Ascending aorta (tissue), 2 donors: Measurements from ENCODE around the gene SNTN. TPM values are rescaled to one million over a fixed set of nuclear protein-coding genes. Genes with fewer than 3 reads are reported as not detected.
"Not testable (repeated sequence)": the region's sequence is repeated elsewhere in the genome, so short reads cannot be mapped to it uniquely, and the experiment has no call there.

Experiments
- DNase-seq, 2 donors: peaks; one replicate each; pipeline ENCODE4 v3.0.0-alpha.2; 2019; ENCODE audit warnings: low spot score in 2 of 2
- H3K27ac ChIP-seq, 2 donors: fragments of 200-600 bp; sonication (generic); one replicate each; pipeline ENCODE4 v1.5.1; 2016 to 2017; ENCODE audit warnings: mild to moderate bottlenecking in 1 of 2
- H3K27me3 ChIP-seq: fragments of 200-600 bp; sonication (generic); one replicate; pipeline ENCODE4 v1.5.1; 2017
- H3K36me3 ChIP-seq, 2 donors: fragments of 200-600 bp; sonication (generic); one replicate each; pipeline ENCODE4 v1.5.1; 2016
- H3K4me1 ChIP-seq, 2 donors: fragments of 200-600 bp; sonication (generic); one replicate each; pipeline ENCODE4 v1.5.1; 2016 to 2017; ENCODE audit warnings: mild to moderate bottlenecking in 1 of 2
- H3K4me3 ChIP-seq, 2 donors: fragments of 200-600 bp; sonication (generic); one replicate each; pipeline ENCODE4 v1.5.1; 2016 to 2017; ENCODE audit warnings: mild to moderate bottlenecking in 1 of 2
- H3K9me3 ChIP-seq, 2 donors: fragments of 200-600 bp; sonication (generic); one replicate each; pipeline ENCODE4 v1.5.1; 2016
- CTCF ChIP-seq, 3 experiments: fragments of 200-600 bp in 2 of 3; fragments of 450-650 bp in 1 of 3; sonication (generic) in 2 of 3; IDR thresholded peaks; one replicate each; pipeline ENCODE4 v1.5.1; 2016 to 2019; ENCODE audit warnings: antibody characterized with exemption in 3 of 3, mild to moderate bottlenecking in 1 of 3, moderate library complexity in 1 of 3
- intact Hi-C: fragments of 100-400 bp; cut with DNase I; formaldehyde crosslinking; loops from one replicate; pipeline ENCODE4 v1.15.1; 2023
- total RNA-seq: library from RNA; depleted of rRNA; stranded (reverse); fragments of >200 nt; gene quantifications from one replicate; pipeline ENCODE4 v1.1.0, GENCODE V29; 2016

Gene SNTN
- total RNA-seq, 1 donor from 2014 or later: not detected

- no peak for TF ChIP-seq CTCF (IDR thresholded peaks at IDR 0.05)
- DNase-seq: no peak
These were observed 8.2 kb upstream of the SNTN start for GRCh38 chr3:63644212-63644797.

GRCh38 chr3:63644928-63645781, 7.3 kb upstream of the SNTN start:
- H3K4me3 ChIP-seq, H3K27me3 ChIP-seq, intact Hi-C loops: not testable (repeated sequence)

More at GRCh38 chr3:63644212-63644797, 8.2 kb upstream of the SNTN start:
- Histone ChIP-seq H3K4me3 (no peak overlapping the region), H3K9me3 (peaks cover 0 to 3% of the 10 kb centered on the region in 2 donors), H3K27ac (no peak overlapping the region), H3K27me3 (no peaks in the 10 kb centered on the region), H3K36me3 (no peaks in the 10 kb centered on the region), H3K4me1 (no peaks in the 10 kb centered on the region)
- intact Hi-C loops: no loop called here

GRCh38 chr3:63654211-63654610, 1.7 kb downstream of the SNTN start:
- Histone ChIP-seq H3K4me1 (no peaks in the 10 kb centered on the region), H3K27ac (no peak overlapping the region), H3K9me3 (no peaks in the 10 kb centered on the region), H3K36me3 (no peaks in the 10 kb centered on the region), H3K27me3 (no peaks in the 10 kb centered on the region), H3K4me3 (no peak overlapping the region)
- TF ChIP-seq CTCF (IDR thresholded peaks at IDR 0.05): no peak
- intact Hi-C loops: no loop called here
- DNase-seq: no peak

More at GRCh38 chr3:63644928-63645781, 7.3 kb upstream of the SNTN start:
- not testable (repeated sequence) for H3K36me3 ChIP-seq, H3K27ac ChIP-seq, H3K9me3 ChIP-seq, DNase-seq, H3K4me1 ChIP-seq

GRCh38 chr3:63654931-63655330, 2.5 kb downstream of the SNTN start:
- no peaks in the 10 kb centered on the region for H3K36me3 ChIP-seq

GRCh38 chr3:63655519-63655918, 3.0 kb downstream of the SNTN start:
- no peaks in the 10 kb centered on the region for H3K36me3 ChIP-seq
- H3K27me3 ChIP-seq: no peaks in the 10 kb centered on the region
- intact Hi-C loops: no loop called here
- no peaks in the 10 kb centered on the region for H3K9me3 ChIP-seq
- H3K4me1 ChIP-seq: no peaks in the 10 kb centered on the region
- no peak overlapping the region for H3K4me3 ChIP-seq
- no peak for TF ChIP-seq CTCF (IDR thresholded peaks at IDR 0.05)
- no peak overlapping the region for H3K27ac ChIP-seq
- DNase-seq: no peak

More at GRCh38 chr3:63654931-63655330, 2.5 kb downstream of the SNTN start:
- Histone ChIP-seq H3K9me3 (no peaks in the 10 kb centered on the region), H3K27me3 (no peaks in the 10 kb centered on the region), H3K4me3 (no peak overlapping the region), H3K4me1 (no peaks in the 10 kb centered on the region), H3K27ac (no peak overlapping the region)
- no peak for TF ChIP-seq CTCF (IDR thresholded peaks at IDR 0.05)
- no peak for DNase-seq
- intact Hi-C loops: no loop called here

GRCh38 chr3:63656786-63657185, 4.3 kb downstream of the SNTN start:
- Histone ChIP-seq H3K9me3 (no peaks in the 10 kb centered on the region), H3K36me3 (no peaks in the 10 kb centered on the region), H3K4me3 (no peak overlapping the region), H3K4me1 (no peaks in the 10 kb centered on the region), H3K27me3 (no peaks in the 10 kb centered on the region), H3K27ac (no peak overlapping the region)
- no peak for DNase-seq
- no peak for TF ChIP-seq CTCF (IDR thresholded peaks at IDR 0.05)
- intact Hi-C loops: no loop called here
